Memory B cell (primary cell): ENCODE data around the gene THRB.

Experiments used
- ATAC-seq: fragments of 150-1000 bp; cut with Tn5 transposase; 2 replicates; pipeline ENCODE4 v1.10.0; 2021; ENCODE audit warnings: low read depth, mild to moderate bottlenecking, moderate library complexity
- DNase-seq, 2 donors: peaks; one replicate each; pipeline ENCODE4 v3.0.0; 2022; ENCODE audit warnings: low spot score in 2 of 2
- H3K27ac Mint-ChIP-seq: one replicate; pipeline ENCODE4 v1.8.0; 2022; ENCODE audit warnings: mild to moderate bottlenecking, moderate library complexity, mixed read lengths
- H3K27me3 Mint-ChIP-seq: one replicate; pipeline ENCODE4 v1.8.0; 2022; ENCODE audit warnings: mixed read lengths
- H3K36me3 Mint-ChIP-seq: one replicate; pipeline ENCODE4 v1.8.0; 2022; ENCODE audit warnings: mild to moderate bottlenecking, mixed read lengths
- H3K4me1 Mint-ChIP-seq: one replicate; pipeline ENCODE4 v1.8.0; 2022; ENCODE audit warnings: mixed read lengths
- H3K4me3 Mint-ChIP-seq: one replicate; pipeline ENCODE4 v1.8.0; 2022; ENCODE audit warnings: mild to moderate bottlenecking, moderate library complexity, mixed read lengths
- H3K9me3 Mint-ChIP-seq: one replicate; pipeline ENCODE4 v1.8.0; 2022; ENCODE audit warnings: mixed read lengths

The THRB gene

DNA sequence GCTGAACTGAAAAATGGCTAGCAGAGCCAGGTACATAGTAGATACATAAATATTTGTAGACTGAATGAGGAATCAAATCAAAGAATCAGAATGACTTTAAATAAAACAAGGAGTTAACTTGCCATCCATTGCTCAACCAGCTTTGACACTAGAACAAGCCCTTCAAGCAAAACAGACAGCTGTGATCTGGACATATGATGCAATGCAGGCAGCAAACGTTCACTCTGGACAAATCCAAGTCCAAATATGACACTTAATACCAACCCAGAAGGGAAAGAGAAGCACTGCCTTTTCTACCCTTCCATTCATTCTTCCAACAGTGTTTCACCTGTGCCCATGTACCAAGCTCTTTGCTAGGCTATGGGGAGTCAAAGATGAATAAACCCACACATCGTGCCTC lies 4.5 kb downstream of the THRB start:
- Mint-ChIP-seq H3K4me3 (no peak overlapping the region), H3K9me3 (no peaks in the 10 kb centered on the region), H3K36me3 (no peaks in the 10 kb centered on the region), H3K27ac (no peak overlapping the region), H3K27me3 (peaks cover 12% of the 10 kb centered on the region), H3K4me1 (peaks cover 2% of the 10 kb centered on the region)
- DNase-seq (no peak), ATAC-seq (no peak)

DNA sequence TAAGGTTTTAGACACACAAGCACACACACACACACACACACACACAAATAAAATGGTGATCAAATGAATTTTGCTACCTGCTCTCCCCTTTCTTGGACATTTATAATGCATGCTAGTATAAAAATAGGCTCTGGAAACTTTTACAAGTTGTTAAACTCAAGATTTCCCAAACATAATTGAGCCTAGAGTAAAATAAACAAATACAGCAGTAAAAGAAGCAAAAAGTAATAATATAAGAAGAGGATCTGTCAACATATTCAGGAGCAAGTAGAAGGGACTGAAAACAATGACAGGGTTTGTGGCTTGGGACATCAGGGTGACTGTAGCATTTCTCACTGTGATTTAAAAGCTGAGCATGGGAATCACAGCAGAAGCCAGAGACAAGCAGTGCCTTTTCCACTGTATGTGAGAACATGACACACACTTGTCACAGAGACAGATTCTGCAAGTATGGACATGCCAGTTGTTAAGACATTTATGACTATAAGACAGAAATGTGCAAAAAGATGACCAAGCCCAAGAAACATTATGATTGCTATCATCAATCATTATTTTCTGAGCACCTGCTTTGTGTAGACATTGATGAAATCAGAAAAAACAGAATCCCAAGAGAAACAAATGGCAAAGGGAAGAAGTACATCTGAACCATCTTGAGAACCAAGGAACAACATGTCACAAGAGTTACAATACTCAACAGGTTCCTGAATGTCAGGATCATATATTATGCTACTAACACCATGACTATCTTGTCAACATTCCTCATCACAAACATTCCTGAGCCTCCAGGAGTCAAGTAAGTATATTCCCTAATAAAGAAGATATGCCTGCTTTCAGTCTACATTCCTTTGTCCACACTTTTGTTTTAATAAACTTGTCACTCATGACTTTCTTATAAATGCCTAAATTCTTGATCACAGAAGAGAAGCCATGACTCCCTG lies 7.1 kb downstream of the THRB start:
- DNase-seq (no peak), ATAC-seq (no peak)
- Mint-ChIP-seq H3K9me3 (no peaks in the 10 kb centered on the region), H3K27me3 (peaks cover 10% of the 10 kb centered on the region), H3K27ac (no peak overlapping the region), H3K4me3 (no peak overlapping the region), H3K36me3 (no peaks in the 10 kb centered on the region), H3K4me1 (peaks cover 2% of the 10 kb centered on the region)

GRCh38 chr3:24485511-24485910 lies 9.1 kb downstream of the THRB start:
- no peak for ATAC-seq
- Mint-ChIP-seq H3K4me3 (no peak overlapping the region), H3K4me1 (no peaks in the 10 kb centered on the region), H3K9me3 (no peaks in the 10 kb centered on the region), H3K27me3 (peaks cover 5% of the 10 kb centered on the region), H3K27ac (no peak overlapping the region), H3K36me3 (no peaks in the 10 kb centered on the region)
- no peak for DNase-seq

- Mint-ChIP-seq H3K27ac (no peak overlapping the region), H3K9me3 (no peaks in the 10 kb centered on the region), H3K4me1 (no peaks in the 10 kb centered on the region), H3K4me3 (no peak overlapping the region), H3K27me3 (peaks cover 5% of the 10 kb centered on the region), H3K36me3 (no peaks in the 10 kb centered on the region)
- DNase-seq (no peak), ATAC-seq (no peak)
These were observed 10.8 kb downstream of the THRB start for GRCh38 chr3:24483873-24484272.

DNA sequence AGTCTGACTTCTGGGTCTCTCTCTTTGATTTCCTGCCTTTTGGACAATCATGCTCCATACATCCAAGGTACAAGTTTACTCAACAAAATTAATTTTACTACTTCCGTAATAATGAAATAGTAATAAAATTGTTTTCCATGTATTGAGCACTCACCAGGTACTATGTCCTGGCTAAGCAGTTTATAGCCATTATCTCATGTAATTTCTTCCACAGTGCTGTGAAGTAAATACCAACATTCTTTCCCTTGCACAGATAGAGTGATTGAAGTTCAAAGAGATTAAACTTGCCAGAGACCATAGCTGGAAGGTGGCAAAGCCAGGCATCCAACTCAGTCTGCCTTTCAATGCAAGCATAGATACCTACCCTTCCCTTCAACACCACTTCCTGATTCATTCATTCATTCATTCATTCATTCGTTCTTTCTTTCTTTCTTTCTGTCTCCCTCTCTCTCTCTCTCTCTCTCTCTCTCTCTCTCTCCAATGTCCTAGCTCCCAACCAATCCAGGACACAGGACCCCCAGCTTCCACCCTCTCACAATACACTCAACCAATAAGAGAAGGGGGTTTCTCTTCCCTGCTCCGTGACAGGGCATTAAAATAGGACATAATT lies 12.4 kb downstream of the THRB start:
- peaks cover 2% of the 10 kb centered on the region for H3K9me3 Mint-ChIP-seq
- peaks cover 7% of the 10 kb centered on the region for H3K27me3 Mint-ChIP-seq
- DNase-seq, result no peak
- H3K4me3 Mint-ChIP-seq, result no peak overlapping the region
- no peak overlapping the region for H3K27ac Mint-ChIP-seq
- ATAC-seq, result no peak
- no peaks in the 10 kb centered on the region for H3K4me1 Mint-ChIP-seq
- peaks cover 2% of the 10 kb centered on the region for H3K36me3 Mint-ChIP-seq

DNA sequence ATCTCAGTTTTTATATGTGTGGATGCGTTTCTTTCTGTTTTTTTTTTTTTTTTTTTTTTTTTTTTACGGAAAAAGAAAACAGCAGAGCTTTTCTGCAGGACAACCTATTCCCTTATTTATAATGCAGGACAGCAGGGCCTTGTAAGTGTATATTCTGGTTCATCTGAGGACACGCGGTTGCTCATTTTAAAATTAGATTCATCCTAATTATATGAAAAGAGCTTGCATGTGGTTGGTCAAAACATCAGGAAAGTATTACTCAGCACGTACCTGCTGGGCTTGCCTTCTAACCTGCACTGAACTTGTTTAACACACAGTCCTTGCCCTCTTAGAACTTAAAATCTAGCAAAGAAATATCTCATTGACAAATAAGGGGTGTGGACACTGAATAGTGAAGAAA lies 13.5 kb downstream of the THRB start:
- Mint-ChIP-seq H3K27ac (no peak overlapping the region), H3K36me3 (peaks cover 2% of the 10 kb centered on the region), H3K9me3 (peaks cover 2% of the 10 kb centered on the region), H3K27me3 (peaks cover 7% of the 10 kb centered on the region), H3K4me3 (no peak overlapping the region), H3K4me1 (no peaks in the 10 kb centered on the region)
- no peak for ATAC-seq
- no peak for DNase-seq

DNA sequence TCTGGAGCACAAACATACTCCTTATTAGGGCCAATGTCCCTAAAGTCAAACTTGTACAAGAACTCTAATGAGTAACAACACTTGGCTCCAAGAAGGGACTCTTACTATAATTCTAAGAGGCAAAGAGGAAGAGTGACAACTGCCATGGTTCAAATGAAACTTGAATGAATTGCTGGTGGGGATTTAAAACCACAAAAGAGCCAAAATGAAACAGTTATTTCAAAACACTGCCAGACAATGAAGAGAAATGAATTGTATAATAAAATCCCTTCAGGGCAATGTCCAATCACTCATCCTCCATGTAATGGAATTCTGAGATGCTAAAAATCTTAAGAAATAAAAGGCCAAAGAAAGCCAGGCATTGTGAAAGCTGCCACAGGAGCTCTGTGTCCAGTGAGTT lies 14.2 kb downstream of the THRB start:
- H3K4me3 Mint-ChIP-seq, result no peak overlapping the region
- H3K27me3 Mint-ChIP-seq, result peaks cover 7% of the 10 kb centered on the region
- H3K36me3 Mint-ChIP-seq, result peaks cover 2% of the 10 kb centered on the region
- DNase-seq, result no peak
- peaks cover 2% of the 10 kb centered on the region for H3K9me3 Mint-ChIP-seq
- no peaks in the 10 kb centered on the region for H3K4me1 Mint-ChIP-seq
- H3K27ac Mint-ChIP-seq, result no peak overlapping the region
- no peak for ATAC-seq

DNA sequence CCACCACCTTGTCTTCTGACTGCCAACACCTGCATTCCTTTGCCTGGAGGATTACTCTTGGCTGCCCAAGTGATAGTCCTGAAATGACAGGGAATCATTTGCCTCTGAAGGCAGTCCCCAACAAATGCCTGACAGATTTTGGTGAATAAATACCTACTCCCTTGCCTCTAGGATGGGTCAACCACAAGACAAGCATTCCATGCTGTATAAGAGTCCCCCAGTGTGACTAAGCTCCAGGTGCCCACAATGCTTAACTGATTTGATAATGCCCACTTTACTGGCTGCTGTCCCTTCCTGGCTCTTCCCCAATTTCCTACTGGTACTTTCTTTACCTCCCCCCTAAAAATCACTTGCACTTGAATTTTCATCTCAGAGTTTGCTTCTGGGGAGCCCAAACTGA lies 14.8 kb downstream of the THRB start:
- H3K4me3 Mint-ChIP-seq, result no peak overlapping the region
- H3K27me3 Mint-ChIP-seq, result peaks cover 7% of the 10 kb centered on the region
- ATAC-seq, result no peak
- no peaks in the 10 kb centered on the region for H3K4me1 Mint-ChIP-seq
- peaks cover 2% of the 10 kb centered on the region for H3K9me3 Mint-ChIP-seq
- peaks cover 2% of the 10 kb centered on the region for H3K36me3 Mint-ChIP-seq
- DNase-seq, result no peak
- no peak overlapping the region for H3K27ac Mint-ChIP-seq

GRCh38 chr3:24476871-24477656 lies 17.6 kb downstream of the THRB start:
- H3K27ac Mint-ChIP-seq, result no peak overlapping the region
- peaks cover 5% of the 10 kb centered on the region for H3K27me3 Mint-ChIP-seq
- ATAC-seq (no peak), DNase-seq (no peak)
- peaks cover 2% of the 10 kb centered on the region for H3K9me3 Mint-ChIP-seq
- no peak overlapping the region for H3K4me3 Mint-ChIP-seq
- H3K36me3 Mint-ChIP-seq, result peaks cover 2% of the 10 kb centered on the region
- no peaks in the 10 kb centered on the region for H3K4me1 Mint-ChIP-seq

DNA sequence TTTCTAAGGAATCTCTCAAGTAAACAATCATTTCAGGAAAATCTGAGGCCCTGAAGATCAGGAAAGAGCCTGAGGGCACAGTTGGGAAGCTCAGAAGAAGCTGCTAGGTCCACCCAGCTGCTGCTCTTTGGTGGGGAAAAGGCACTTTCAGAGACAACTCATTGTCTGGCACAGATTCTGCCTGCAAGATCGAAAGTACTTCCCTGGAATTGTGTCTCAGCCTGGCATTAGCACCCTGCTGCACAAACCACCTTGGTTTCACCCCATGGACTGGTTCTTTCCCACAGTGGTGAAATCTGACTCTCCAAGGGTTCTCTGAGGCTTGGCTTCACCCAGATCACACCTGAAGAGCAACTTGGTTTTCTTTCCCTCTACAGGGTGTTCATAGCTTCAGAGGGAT lies 18.7 kb downstream of the THRB start:
- Mint-ChIP-seq H3K4me3 (no peak overlapping the region), H3K4me1 (no peaks in the 10 kb centered on the region), H3K36me3 (peaks cover 2% of the 10 kb centered on the region), H3K9me3 (peaks cover 2% of the 10 kb centered on the region), H3K27me3 (peaks cover 4% of the 10 kb centered on the region), H3K27ac (no peak overlapping the region)
- ATAC-seq (no peak), DNase-seq (no peak)

GRCh38 chr3:24474862-24475261 lies 19.8 kb downstream of the THRB start:
- no peak overlapping the region for H3K27ac Mint-ChIP-seq
- peaks cover 4% of the 10 kb centered on the region for H3K27me3 Mint-ChIP-seq
- H3K4me3 Mint-ChIP-seq, result no peak overlapping the region

DNA sequence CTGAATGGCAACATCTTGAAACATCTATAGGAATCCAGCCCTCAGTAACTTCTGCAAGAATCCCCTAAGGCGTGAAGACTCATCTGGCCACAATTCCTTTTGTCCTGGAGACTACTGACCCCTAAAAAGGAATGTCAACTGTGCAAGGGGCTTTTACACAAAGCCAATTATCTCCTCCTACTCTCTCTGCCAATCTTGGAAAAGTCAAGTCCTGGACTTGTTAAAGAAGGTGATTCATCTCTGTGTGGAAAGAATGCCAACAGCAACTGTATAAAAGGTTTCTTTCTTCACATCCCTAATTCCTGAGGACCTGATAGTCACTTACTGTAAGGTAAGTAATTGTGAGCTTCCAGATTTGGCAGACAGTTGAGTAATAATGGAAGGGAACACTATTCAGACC lies 22.3 kb downstream of the THRB start:
- Mint-ChIP-seq H3K27me3 (peaks cover 3% of the 10 kb centered on the region), H3K9me3 (no peaks in the 10 kb centered on the region), H3K4me1 (no peaks in the 10 kb centered on the region), H3K36me3 (no peaks in the 10 kb centered on the region), H3K4me3 (no peak overlapping the region), H3K27ac (no peak overlapping the region)
- DNase-seq (no peak), ATAC-seq (no peak)

More at GRCh38 chr3:24474862-24475261, 19.8 kb downstream of the THRB start:
- Mint-ChIP-seq H3K4me1 (no peaks in the 10 kb centered on the region), H3K36me3 (peaks cover 2% of the 10 kb centered on the region), H3K9me3 (peaks cover 2% of the 10 kb centered on the region)
- DNase-seq (no peak), ATAC-seq (no peak)

DNA sequence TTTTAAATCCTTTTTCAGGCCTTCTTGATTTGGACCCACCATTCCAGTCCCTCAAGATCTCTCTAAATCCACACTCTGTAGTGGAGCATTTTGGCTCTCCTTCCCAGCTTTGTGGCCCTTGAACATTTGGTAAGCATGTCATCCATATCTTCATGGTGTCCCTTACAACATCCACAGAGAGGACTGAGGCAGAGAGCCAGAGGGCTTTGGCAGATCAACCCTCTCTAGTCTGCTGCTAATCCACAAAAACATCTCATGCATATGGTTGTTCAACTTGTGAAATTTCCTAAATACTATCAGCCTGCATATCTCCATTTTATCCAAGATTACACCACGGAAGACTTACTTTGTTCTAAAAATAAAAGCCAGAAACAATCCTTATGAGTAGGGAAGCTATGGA lies 23.2 kb downstream of the THRB start:
- no peak overlapping the region for H3K4me3 Mint-ChIP-seq
- H3K27ac Mint-ChIP-seq, result no peak overlapping the region
- ATAC-seq (no peak), DNase-seq (no peak)
- H3K36me3 Mint-ChIP-seq, result no peaks in the 10 kb centered on the region
- H3K9me3 Mint-ChIP-seq, result no peaks in the 10 kb centered on the region
- no peaks in the 10 kb centered on the region for H3K4me1 Mint-ChIP-seq
- H3K27me3 Mint-ChIP-seq, result peaks cover 3% of the 10 kb centered on the region

- Mint-ChIP-seq H3K4me1 (no peaks in the 10 kb centered on the region), H3K27ac (no peak overlapping the region), H3K36me3 (no peaks in the 10 kb centered on the region), H3K27me3 (peaks cover 3% of the 10 kb centered on the region), H3K9me3 (peaks cover 3% of the 10 kb centered on the region), H3K4me3 (no peak overlapping the region)
- no peak for DNase-seq
- ATAC-seq, result no peak
These were observed 24.4 kb downstream of the THRB start for GRCh38 chr3:24470277-24470676.
